ENCODE results near the gene PHYKPL. TPM values are rescaled to one million over a fixed set of nuclear protein-coding genes. Genes with fewer than 3 reads are reported as not detected.

Gene PHYKPL
- total and polyA plus RNA-seq, 7 experiments from 2014 or later, result 38.8 to 265 (median 143) TPM

- Mint-ChIP-seq H3K36me3 (no peaks in the 10 kb centered on the region), H3K27me3 (peaks cover 0 to under 1% (median 0%) of the 10 kb centered on the region in 5 donors), H3K27ac (peak overlapping the region in 1 of 9 donors; percentile 25), H3K4me3 (peak overlapping the region in 1 of 10 donors; percentile 8), H3K9me3 (peaks cover 0 to 4% (median 0%) of the 10 kb centered on the region in 11 donors), H3K4me1 (peaks cover 7 to 36% (median 28%) of the 10 kb centered on the region in 7 donors)
- Histone ChIP-seq H3K9me3 (ENCODE audit: control insufficient read depth in 2 of 3, low read length in 3 of 3) (no peaks in the 10 kb centered on the region), H3K27ac (ENCODE audit: low read depth, low read length) (no peak overlapping the region), H3K4me3 (ENCODE audit: low read length) (no peak overlapping the region), H3K27me3 (ENCODE audit: control insufficient read depth in 2 of 2, insufficient read depth in 2 of 2, low read length in 2 of 2) (no peaks in the 10 kb centered on the region), H3K36me3 (ENCODE audit: control insufficient read depth in 2 of 3, insufficient read depth in 3 of 3, low read length in 3 of 3) (no peaks in the 10 kb centered on the region), H3K4me1 (ENCODE audit: control insufficient read depth in 2 of 2, insufficient read depth in 2 of 2, low read length in 2 of 2) (peaks cover 16 to 20% of the 10 kb centered on the region in 2 donors)
- ChIA-PET CTCF (interaction anchor here (1.1 kb wide), 1 partner anchor 33 kb away, joined by 3 read pairs; no protein-coding TSS in a partner anchor), POLR2A (interaction anchor here (0.6 kb wide), 1 partner anchor 317 kb away, joined by 3 read pairs; no protein-coding TSS in a partner anchor)
- ATAC-seq (no peak), DNase-seq (no peak)
- intact Hi-C loops (cut with micrococcal nuclease), result no loop called here
Measured at GRCh38 chr5:178244576-178244975, 12.0 kb upstream of the PHYKPL start.

DNA sequence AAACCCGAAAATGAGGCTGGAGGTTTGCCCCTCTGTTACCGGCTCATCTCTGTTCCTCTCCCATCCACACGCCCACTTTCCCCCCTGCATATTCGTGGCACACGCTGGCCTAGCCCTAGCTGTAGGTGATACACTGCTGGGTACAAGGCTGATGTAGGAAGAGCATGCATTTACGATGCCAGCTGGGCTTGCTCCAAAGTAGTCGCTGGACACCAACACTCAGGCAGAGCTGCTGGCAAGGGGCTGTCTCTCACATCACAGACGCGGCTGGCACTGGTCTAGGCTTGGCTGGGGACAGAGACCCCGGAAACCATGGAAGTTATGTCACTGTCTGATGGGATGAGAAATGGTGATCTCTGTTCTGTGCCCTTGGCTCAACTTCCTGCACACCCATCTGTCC lies 9.8 kb upstream of the PHYKPL start:
- CTCF ChIA-PET, result no interaction called here
- Mint-ChIP-seq H3K9me3 (peaks cover 0 to 1% (median 0%) of the 10 kb centered on the region in 11 donors), H3K27me3 (no peaks in the 10 kb centered on the region), H3K36me3 (no peaks in the 10 kb centered on the region), H3K27ac (peak overlapping the region in 6 of 9 donors; percentile 34 to 79 (median 52)), H3K4me1 (peaks cover 7 to 45% (median 38%) of the 10 kb centered on the region in 7 donors), H3K4me3 (peak overlapping the region in 4 of 10 donors; percentile 9 to 75 (median 26))
- ATAC-seq (no peak), DNase-seq (no peak)
- Histone ChIP-seq H3K27me3 (ENCODE audit: control insufficient read depth in 2 of 2, insufficient read depth in 2 of 2, low read length in 2 of 2) (no peaks in the 10 kb centered on the region), H3K9me3 (ENCODE audit: control insufficient read depth in 2 of 3, low read length in 3 of 3) (no peaks in the 10 kb centered on the region), H3K4me1 (ENCODE audit: control insufficient read depth in 2 of 2, insufficient read depth in 2 of 2, low read length in 2 of 2) (peaks cover 25 to 40% of the 10 kb centered on the region in 2 donors), H3K27ac (ENCODE audit: low read depth, low read length) (no peak overlapping the region), H3K4me3 (ENCODE audit: low read length) (no peak overlapping the region), H3K36me3 (ENCODE audit: control insufficient read depth in 2 of 3, insufficient read depth in 3 of 3, low read length in 3 of 3) (no peaks in the 10 kb centered on the region)
- POLR2A ChIA-PET, result interaction anchor here (1.2 kb wide), 1 partner anchor 13 kb away, joined by 3 read pairs; no protein-coding TSS in a partner anchor
- intact Hi-C loops (cut with micrococcal nuclease), result no loop called here

GRCh38 chr5:178241688-178242231 lies 9.2 kb upstream of the PHYKPL start:
- Mint-ChIP-seq H3K4me3 (peak overlapping the region in 2 of 10 donors; percentile 70 to 71), H3K27ac (peak overlapping the region in 5 of 9 donors; percentile 39 to 91 (median 90)), H3K27me3 (no peaks in the 10 kb centered on the region), H3K9me3 (peaks cover 0 to 1% (median 0%) of the 10 kb centered on the region in 11 donors), H3K4me1 (peaks cover 7 to 51% (median 45%) of the 10 kb centered on the region in 7 donors), H3K36me3 (no peaks in the 10 kb centered on the region)
- no peak overlapping the region for H3K27ac ChIP-seq (ENCODE audit: low read depth, low read length)
- peak; percentile 14 for ATAC-seq
- peaks cover 32 to 46% of the 10 kb centered on the region in 2 donors for H3K4me1 ChIP-seq (ENCODE audit: control insufficient read depth in 2 of 2, insufficient read depth in 2 of 2, low read length in 2 of 2)
- intact Hi-C loops (cut with micrococcal nuclease), result no loop called here
- no peak overlapping the region for H3K4me3 ChIP-seq (ENCODE audit: low read length)
- no peaks in the 10 kb centered on the region for H3K36me3 ChIP-seq (ENCODE audit: control insufficient read depth in 2 of 3, insufficient read depth in 3 of 3, low read length in 3 of 3)
- no peaks in the 10 kb centered on the region for H3K9me3 ChIP-seq (ENCODE audit: control insufficient read depth in 2 of 3, low read length in 3 of 3)
- POLR2A ChIA-PET, result interaction anchor here (1.2 to 1.3 kb wide), 3 partner anchors 9 to 38 kb away, joined by 3 to 5 read pairs (median 4); partner anchors contain the start of genes HNRNPAB and PHYKPL
- DNase-seq, result no peak
- CTCF ChIA-PET, result no interaction called here
- H3K27me3 ChIP-seq (ENCODE audit: control insufficient read depth in 2 of 2, insufficient read depth in 2 of 2, low read length in 2 of 2), result no peaks in the 10 kb centered on the region

- ChIA-PET CTCF (no interaction called here), POLR2A (interaction anchor here (0.9 to 1.3 kb wide), 4 partner anchors 9 to 37 kb away, joined by 3 to 5 read pairs (median 4); partner anchors contain the start of genes HNRNPAB and PHYKPL)
- Histone ChIP-seq H3K36me3 (ENCODE audit: control insufficient read depth in 2 of 3, insufficient read depth in 3 of 3, low read length in 3 of 3) (no peaks in the 10 kb centered on the region), H3K27me3 (ENCODE audit: control insufficient read depth in 2 of 2, insufficient read depth in 2 of 2, low read length in 2 of 2) (no peaks in the 10 kb centered on the region), H3K9me3 (ENCODE audit: control insufficient read depth in 2 of 3, low read length in 3 of 3) (no peaks in the 10 kb centered on the region), H3K4me1 (ENCODE audit: control insufficient read depth in 2 of 2, insufficient read depth in 2 of 2, low read length in 2 of 2) (peaks cover 34 to 51% of the 10 kb centered on the region in 2 donors), H3K27ac (ENCODE audit: low read depth, low read length) (peak overlapping the region; percentile 32), H3K4me3 (ENCODE audit: low read length) (no peak overlapping the region)
- Mint-ChIP-seq H3K4me1 (peaks cover 7 to 56% (median 46%) of the 10 kb centered on the region in 7 donors), H3K27me3 (no peaks in the 10 kb centered on the region), H3K4me3 (peak overlapping the region in 9 of 10 donors; percentile 57 to 84 (median 71)), H3K36me3 (no peaks in the 10 kb centered on the region), H3K27ac (peak overlapping the region; percentile 68 to 94 (median 88)), H3K9me3 (peaks cover 0 to 1% (median 0%) of the 10 kb centered on the region in 11 donors)
- ATAC-seq (peak; percentile 31), DNase-seq (no peak)
- intact Hi-C loops (cut with micrococcal nuclease), result no loop called here
Measured at GRCh38 chr5:178241231-178241663, 8.6 kb upstream of the PHYKPL start.

DNA sequence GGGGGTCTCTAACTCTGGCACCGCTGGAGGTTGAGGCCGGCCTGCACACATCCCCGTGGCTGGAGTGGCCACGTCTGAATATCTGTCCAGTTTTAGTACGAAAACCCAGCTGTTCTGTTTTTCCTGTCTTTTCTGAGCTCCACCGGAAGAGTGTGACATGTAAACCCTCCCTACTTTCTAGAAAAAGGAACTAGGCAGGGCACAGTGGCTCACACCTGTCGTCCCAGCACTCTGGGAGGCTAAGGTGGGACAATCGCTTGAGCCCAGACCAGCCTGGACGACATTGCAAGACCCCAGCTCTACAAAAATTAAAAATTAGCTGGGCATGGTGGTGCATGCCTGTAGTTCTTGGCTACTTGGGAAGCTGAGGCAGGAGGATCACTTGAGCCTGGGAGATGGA lies 8.2 kb upstream of the PHYKPL start:
- ATAC-seq (no peak), DNase-seq (no peak)
- Histone ChIP-seq H3K27ac (ENCODE audit: low read depth, low read length) (peak overlapping the region; percentile 32), H3K4me3 (ENCODE audit: low read length) (no peak overlapping the region), H3K4me1 (ENCODE audit: control insufficient read depth in 2 of 2, insufficient read depth in 2 of 2, low read length in 2 of 2) (peaks cover 34 to 52% of the 10 kb centered on the region in 2 donors), H3K9me3 (ENCODE audit: control insufficient read depth in 2 of 3, low read length in 3 of 3) (no peaks in the 10 kb centered on the region), H3K27me3 (ENCODE audit: control insufficient read depth in 2 of 2, insufficient read depth in 2 of 2, low read length in 2 of 2) (no peaks in the 10 kb centered on the region), H3K36me3 (ENCODE audit: control insufficient read depth in 2 of 3, insufficient read depth in 3 of 3, low read length in 3 of 3) (no peaks in the 10 kb centered on the region)
- Mint-ChIP-seq H3K27ac (peak overlapping the region; percentile 68 to 94 (median 88)), H3K27me3 (no peaks in the 10 kb centered on the region), H3K36me3 (no peaks in the 10 kb centered on the region), H3K4me3 (peak overlapping the region; percentile 57 to 84 (median 71)), H3K9me3 (peaks cover 0 to 1% (median 0%) of the 10 kb centered on the region in 11 donors), H3K4me1 (peaks cover 7 to 56% (median 46%) of the 10 kb centered on the region in 7 donors)
- POLR2A ChIA-PET, result interaction anchor here (0.9 to 1.3 kb wide), 3 partner anchors 8 to 37 kb away, joined by 3 to 5 read pairs (median 4); partner anchors contain the start of genes HNRNPAB and PHYKPL
- CTCF ChIA-PET, result no interaction called here
- intact Hi-C loops (cut with micrococcal nuclease), result no loop called here

DNA sequence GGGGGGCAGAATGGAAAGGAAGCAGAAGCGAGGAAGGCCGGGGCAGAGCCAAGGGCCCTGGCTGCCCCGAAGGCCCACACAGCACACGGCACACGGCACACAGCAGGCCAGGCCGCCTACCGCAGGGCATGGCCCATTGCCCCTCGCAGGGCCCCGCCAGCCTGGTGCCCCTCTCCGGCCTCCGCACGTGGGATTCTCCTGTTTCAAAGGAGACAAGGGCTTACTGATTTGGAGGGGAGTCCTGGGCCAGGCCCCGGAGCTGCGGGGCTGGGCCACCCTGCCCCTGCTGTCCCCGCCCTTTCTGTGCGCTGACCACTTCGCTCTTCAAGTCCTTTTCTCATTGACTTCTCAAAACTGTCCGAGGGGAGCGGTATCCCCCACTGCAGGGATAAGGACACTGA lies 7.7 kb upstream of the PHYKPL start:
- H3K4me1 Mint-ChIP-seq, result peaks cover 8 to 57% (median 46%) of the 10 kb centered on the region in 7 donors
- H3K27ac Mint-ChIP-seq, result peak overlapping the region in 8 of 9 donors; percentile 39 to 91 (median 86)
- no peaks in the 10 kb centered on the region for H3K36me3 ChIP-seq (ENCODE audit: control insufficient read depth in 2 of 3, insufficient read depth in 3 of 3, low read length in 3 of 3)
- ATAC-seq (no peak), DNase-seq (no peak)
- H3K4me3 Mint-ChIP-seq, result peak overlapping the region; percentile 57 to 84 (median 72)
- H3K27ac ChIP-seq (ENCODE audit: low read depth, low read length), result peak overlapping the region; percentile 32
- POLR2A ChIA-PET, result interaction anchor here (0.9 to 1.3 kb wide), 3 partner anchors 8 to 36 kb away, joined by 3 to 5 read pairs (median 4); partner anchors contain the start of genes HNRNPAB and PHYKPL
- no peaks in the 10 kb centered on the region for H3K27me3 Mint-ChIP-seq
- peaks cover 0 to 1% (median 0%) of the 10 kb centered on the region in 11 donors for H3K9me3 Mint-ChIP-seq
- H3K4me3 ChIP-seq (ENCODE audit: low read length), result no peak overlapping the region
- peaks cover 34 to 52% of the 10 kb centered on the region in 2 donors for H3K4me1 ChIP-seq (ENCODE audit: control insufficient read depth in 2 of 2, insufficient read depth in 2 of 2, low read length in 2 of 2)
- no peaks in the 10 kb centered on the region for H3K27me3 ChIP-seq (ENCODE audit: control insufficient read depth in 2 of 2, insufficient read depth in 2 of 2, low read length in 2 of 2)
- CTCF ChIA-PET, result no interaction called here
- no peaks in the 10 kb centered on the region for H3K9me3 ChIP-seq (ENCODE audit: control insufficient read depth in 2 of 3, low read length in 3 of 3)
- intact Hi-C loops (cut with micrococcal nuclease), result no loop called here
- no peaks in the 10 kb centered on the region for H3K36me3 Mint-ChIP-seq
